ENCODE results near the gene ZNF326. TPM values are rescaled to one million over a fixed set of nuclear protein-coding genes. Genes with fewer than 3 reads are reported as not detected.
"Not testable (repeated sequence)": the region's sequence is repeated elsewhere in the genome, so short reads cannot be mapped to it uniquely, and the experiment has no call there.

ZNF326 gene
- polyA plus RNA-seq, 1 donor = 89.1 TPM

- no peak for DNase-seq
Observed at GRCh38 chr1:89965193-89965768, 29.6 kb upstream of the ZNF326 start.

GRCh38 chr1:89966656-89967055 is 28.3 kb upstream of the ZNF326 start:
- no peak for DNase-seq

- DNase-seq = no peak
Observed at GRCh38 chr1:89971600-89971999, 23.3 kb upstream of the ZNF326 start.

GRCh38 chr1:89972024-89972423 is 22.9 kb upstream of the ZNF326 start:
- no peak for DNase-seq

GRCh38 chr1:89973471-89974127 is 21.3 kb upstream of the ZNF326 start:
- no peak for DNase-seq

- DNase-seq = no peak
Observed at GRCh38 chr1:89974256-89974655, 20.7 kb upstream of the ZNF326 start.

- DNase-seq = no peak
Observed at GRCh38 chr1:89974696-89975470, 20.0 kb upstream of the ZNF326 start.

GRCh38 chr1:89975540-89976125 is 19.3 kb upstream of the ZNF326 start:
- no peak for DNase-seq

GRCh38 chr1:89978755-89979154 is 16.2 kb upstream of the ZNF326 start:
- DNase-seq = no peak

- DNase-seq = no peak
Observed at GRCh38 chr1:89980605-89981004, 14.3 kb upstream of the ZNF326 start.

GRCh38 chr1:89982846-89983245 is 12.1 kb upstream of the ZNF326 start:
- not testable (repeated sequence) for DNase-seq

GRCh38 chr1:89984564-89985116 is 10.3 kb upstream of the ZNF326 start:
- not testable (repeated sequence) for DNase-seq

- DNase-seq = no peak
Observed at GRCh38 chr1:89986020-89986419, 8.9 kb upstream of the ZNF326 start.

GRCh38 chr1:89987159-89987819 is 7.6 kb upstream of the ZNF326 start:
- DNase-seq = peak; percentile 83

GRCh38 chr1:89989099-89989498 is 5.8 kb upstream of the ZNF326 start:
- DNase-seq = no peak

- no peak for DNase-seq
Observed at GRCh38 chr1:89989799-89990198, 5.1 kb upstream of the ZNF326 start.

- DNase-seq = no peak
Observed at GRCh38 chr1:89990976-89991831, 3.7 kb upstream of the ZNF326 start.

- no peak for DNase-seq
Observed at GRCh38 chr1:89993541-89993940, 1.4 kb upstream of the ZNF326 start.

- no peak for DNase-seq
Observed at GRCh38 chr1:89994231-89994804, 592 bp upstream of the ZNF326 start.

- DNase-seq = peak; percentile 41
Observed at GRCh38 chr1:89995598-89996449, 914 bp downstream of the ZNF326 start.
